Karpas-422 (cell line): ENCODE measurements around the gene TENM4. TPM values are rescaled to one million over a fixed set of nuclear protein-coding genes. Genes with fewer than 3 reads are reported as not detected.

Experiments used
- DNase-seq: peaks from one replicate; pipeline ENCODE4 v3.0.0-alpha.2; 2015
- H2AFZ ChIP-seq: fragments of 200-600 bp; sonication (generic); 2 replicates; pipeline ENCODE4 v1.6.1; 2014; ENCODE audit warnings: antibody characterized with exemption, low read length, mixed read lengths
- H3K27ac ChIP-seq: fragments of 200-600 bp; sonication (generic); 2 replicates; pipeline ENCODE4 v1.5.1; 2014; ENCODE audit warnings: mild to moderate bottlenecking, low read length, moderate library complexity
- H3K27me3 ChIP-seq: fragments of 200-600 bp; sonication (generic); 2 replicates; pipeline ENCODE4 v1.6.1; 2014; ENCODE audit warnings: low read length, mixed read lengths
- H3K36me3 ChIP-seq: fragments of 200-600 bp; sonication (generic); 2 replicates; pipeline ENCODE4 v1.6.1; 2014; ENCODE audit warnings: low read length, mixed read lengths; ENCODE audit not compliant: insufficient read depth
- H3K4me1 ChIP-seq: fragments of 200-600 bp; sonication (generic); 2 replicates; pipeline ENCODE4 v1.6.1; 2014; ENCODE audit warnings: mild to moderate bottlenecking, low read length, mixed read lengths
- H3K4me2 ChIP-seq: fragments of 200-600 bp; sonication (generic); 2 replicates; pipeline ENCODE4 v1.6.1; 2014; ENCODE audit warnings: low read length, low read depth, mild to moderate bottlenecking; ENCODE audit not compliant: poor library complexity, severe bottlenecking
- H3K4me3 ChIP-seq: fragments of 200-600 bp; sonication (generic); 2 replicates; pipeline ENCODE4 v1.5.1; 2014; ENCODE audit warnings: mild to moderate bottlenecking, antibody characterized with exemption, low read length, mixed read lengths
- H3K79me2 ChIP-seq: fragments of 200-600 bp; sonication (generic); 2 replicates; pipeline ENCODE4 v1.6.1; 2014; ENCODE audit warnings: mild to moderate bottlenecking, low read length, mixed read lengths
- H3K9ac ChIP-seq: fragments of 200-600 bp; sonication (generic); 2 replicates; pipeline ENCODE4 v1.6.0; 2014; ENCODE audit warnings: low read length
- H3K9me2 ChIP-seq: fragments of 200-600 bp; sonication (generic), shearing (Covaris generic); replicated peaks from 2 replicates; pipeline ENCODE4 v1.6.0; 2014; ENCODE audit warnings: mild to moderate bottlenecking, low read length, moderate library complexity; ENCODE audit not compliant: insufficient read depth
- H3K9me3 ChIP-seq: fragments of 300-700, 200-600 bp; sonication (generic); 2 replicates; pipeline ENCODE4 v1.6.1; 2014; ENCODE audit warnings: low read length, mixed read lengths
- H4K20me1 ChIP-seq: fragments of 200-600 bp; sonication (generic); 2 replicates; pipeline ENCODE4 v1.6.1; 2014; ENCODE audit warnings: mild to moderate bottlenecking, antibody characterized with exemption, low read length, low read depth; ENCODE audit not compliant: insufficient read depth
- total RNA-seq: library from RNA; depleted of rRNA; stranded (reverse); fragments of >200 nt; shearing (Covaris generic); gene quantifications from 2 replicates; pipeline ENCODE4 v1.2.3, GENCODE V29; 2014; ENCODE audit warnings: low replicate concordance

TENM4 gene
- total RNA-seq, 1 experiment from 2014 or later = not detected

GRCh38 chr11:78806214-78807004, 634.4 kb downstream of the TENM4 start:
- Histone ChIP-seq H3K4me2 (no peak overlapping the region), H2AFZ (no peak overlapping the region)
- no peak for DNase-seq

DNA sequence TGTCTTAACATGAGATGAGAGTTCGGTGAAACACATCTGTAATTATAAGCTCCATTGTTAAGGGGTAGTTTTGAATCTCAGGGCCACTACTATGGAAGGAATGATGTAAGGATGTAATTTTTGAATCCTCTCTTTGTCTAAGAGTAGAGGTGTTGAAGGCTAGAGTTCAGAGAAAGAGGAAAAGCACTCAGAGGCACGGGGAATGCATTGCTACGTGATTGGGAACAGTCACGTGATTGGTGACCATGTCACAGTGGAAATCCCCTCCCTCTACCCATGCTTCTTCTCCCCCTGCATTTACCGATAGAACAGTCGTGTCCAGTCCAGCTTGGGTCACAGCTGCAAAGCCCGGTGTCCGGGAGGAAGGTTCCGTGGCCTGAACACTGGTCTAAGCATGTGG, 635.8 kb downstream of the TENM4 start:
- H3K4me3 ChIP-seq = no peak overlapping the region
- H3K9me3 ChIP-seq = no peaks in the 10 kb centered on the region
- no peaks in the 10 kb centered on the region for H3K9me2 ChIP-seq
- H4K20me1 ChIP-seq = no peaks in the 10 kb centered on the region
- H2AFZ ChIP-seq = no peak overlapping the region
- no peak overlapping the region for H3K9ac ChIP-seq
- H3K4me2 ChIP-seq = no peak overlapping the region
- no peak overlapping the region for H3K27ac ChIP-seq
- no peak for DNase-seq
- H3K79me2 ChIP-seq = no peaks in the 10 kb centered on the region
- peaks cover 3% of the 10 kb centered on the region; the same call in 1 of the 2 replicates for H3K4me1 ChIP-seq
- no peaks in the 10 kb centered on the region for H3K36me3 ChIP-seq
- H3K27me3 ChIP-seq = no peaks in the 10 kb centered on the region

More at GRCh38 chr11:78806214-78807004, 634.4 kb downstream of the TENM4 start:
- Histone ChIP-seq H3K36me3 (no peaks in the 10 kb centered on the region), H3K4me1 (no peaks in the 10 kb centered on the region), H3K27ac (no peak overlapping the region), H3K79me2 (no peaks in the 10 kb centered on the region), H3K27me3 (no peaks in the 10 kb centered on the region), H3K9me2 (no peaks in the 10 kb centered on the region), H3K9me3 (no peaks in the 10 kb centered on the region), H3K9ac (no peak overlapping the region), H4K20me1 (no peaks in the 10 kb centered on the region), H3K4me3 (no peak overlapping the region)

- no peaks in the 10 kb centered on the region for H3K9me3 ChIP-seq
- H3K27me3 ChIP-seq = no peaks in the 10 kb centered on the region
- no peak overlapping the region for H3K4me2 ChIP-seq
- no peak overlapping the region for H3K27ac ChIP-seq
- no peak for DNase-seq
- H3K36me3 ChIP-seq = no peaks in the 10 kb centered on the region
- no peaks in the 10 kb centered on the region for H4K20me1 ChIP-seq
- no peaks in the 10 kb centered on the region for H3K9me2 ChIP-seq
- H3K4me3 ChIP-seq = no peak overlapping the region
- peaks cover 3% of the 10 kb centered on the region; the same call in 1 of the 2 replicates for H3K4me1 ChIP-seq
- H3K9ac ChIP-seq = no peak overlapping the region
- no peak overlapping the region for H2AFZ ChIP-seq
- H3K79me2 ChIP-seq = no peaks in the 10 kb centered on the region
Measured at GRCh38 chr11:78803995-78804394, 636.8 kb downstream of the TENM4 start.

DNA sequence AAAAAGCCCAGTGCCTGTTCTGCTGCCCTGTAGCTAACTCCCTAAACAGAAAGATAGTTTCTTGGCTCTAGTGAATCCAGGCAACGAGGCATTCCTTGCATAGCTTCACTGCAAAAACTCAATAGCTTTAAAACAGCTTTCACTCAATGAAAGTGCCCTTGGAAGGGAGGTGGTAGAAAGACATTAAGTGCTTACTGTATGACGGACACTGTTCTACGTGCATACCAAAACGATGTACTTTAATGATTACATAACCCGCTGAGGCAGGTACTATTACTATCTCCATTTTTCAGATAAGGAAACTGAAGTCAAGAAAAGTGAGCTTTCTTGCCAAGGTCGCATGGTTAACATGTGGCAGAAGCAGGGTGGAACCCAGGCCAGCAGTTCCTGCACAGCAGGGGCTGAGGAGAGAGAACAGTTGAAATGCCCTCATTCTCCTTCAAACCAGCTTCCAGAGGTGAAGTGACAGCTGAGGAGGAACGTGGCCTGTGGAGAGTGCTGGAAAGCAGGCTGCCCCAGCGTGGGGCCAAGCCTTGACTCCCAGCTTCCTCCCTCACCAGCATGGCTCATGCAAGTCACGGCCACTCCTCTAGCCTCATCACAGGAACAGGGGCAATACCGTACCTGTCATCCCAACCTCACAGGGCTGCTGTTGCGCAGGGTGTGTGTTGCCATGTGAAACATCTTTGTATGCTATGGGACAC, 638.6 kb downstream of the TENM4 start:
- Histone ChIP-seq H3K36me3 (no peaks in the 10 kb centered on the region), H3K9ac (no peak overlapping the region)

GRCh38 chr11:78801161-78801884, 639.5 kb downstream of the TENM4 start:
- H3K9me3 ChIP-seq = no peaks in the 10 kb centered on the region
- H2AFZ ChIP-seq = no peak overlapping the region
- H3K4me3 ChIP-seq = no peak overlapping the region
- H3K9ac ChIP-seq = no peak overlapping the region
- H3K27ac ChIP-seq = no peak overlapping the region
- no peak overlapping the region for H3K4me2 ChIP-seq
- H3K79me2 ChIP-seq = no peaks in the 10 kb centered on the region
- peaks cover 3% of the 10 kb centered on the region; the same call in 1 of the 2 replicates for H3K4me1 ChIP-seq
- H3K27me3 ChIP-seq = no peaks in the 10 kb centered on the region
- no peaks in the 10 kb centered on the region for H3K9me2 ChIP-seq
- no peaks in the 10 kb centered on the region for H3K36me3 ChIP-seq
- no peak for DNase-seq
- no peaks in the 10 kb centered on the region for H4K20me1 ChIP-seq

More for the DNA sequence above, 638.6 kb downstream of the TENM4 start:
- H3K4me3 ChIP-seq = no peak overlapping the region
- no peaks in the 10 kb centered on the region for H3K79me2 ChIP-seq
- no peak for DNase-seq
- H2AFZ ChIP-seq = no peak overlapping the region
- no peak overlapping the region for H3K27ac ChIP-seq
- H4K20me1 ChIP-seq = no peaks in the 10 kb centered on the region
- H3K4me1 ChIP-seq = peaks cover 3% of the 10 kb centered on the region; the same call in 1 of the 2 replicates
- H3K9me3 ChIP-seq = no peaks in the 10 kb centered on the region
- no peaks in the 10 kb centered on the region for H3K9me2 ChIP-seq
- no peaks in the 10 kb centered on the region for H3K27me3 ChIP-seq
- H3K4me2 ChIP-seq = no peak overlapping the region

DNA sequence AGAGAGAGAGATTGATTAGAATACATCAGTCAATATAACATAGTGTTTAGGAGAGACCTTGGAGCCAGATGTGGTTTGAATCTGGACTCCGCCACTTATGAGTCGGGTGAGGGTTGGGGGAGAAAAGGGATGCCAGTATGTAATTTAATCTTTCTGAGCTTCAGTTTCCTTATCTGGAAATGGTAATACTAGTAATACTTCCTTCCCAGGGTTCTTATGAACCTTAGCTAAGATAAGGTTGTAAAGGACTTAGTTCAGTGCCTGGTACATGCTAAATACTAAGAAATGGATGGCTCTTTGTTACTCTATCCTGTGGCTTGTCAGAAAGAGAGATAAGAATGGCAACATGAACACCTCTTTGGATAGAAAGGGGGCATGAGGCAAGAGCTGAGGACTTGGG, 640.1 kb downstream of the TENM4 start:
- no peaks in the 10 kb centered on the region for H3K79me2 ChIP-seq
- no peak overlapping the region for H3K4me3 ChIP-seq

GRCh38 chr11:78800096-78800690, 640.6 kb downstream of the TENM4 start:
- H3K27ac ChIP-seq = no peak overlapping the region
- H2AFZ ChIP-seq = no peak overlapping the region
- no peak overlapping the region for H3K9ac ChIP-seq
- H3K4me1 ChIP-seq = peaks cover 3% of the 10 kb centered on the region; the same call in 1 of the 2 replicates
- no peak for DNase-seq
- no peaks in the 10 kb centered on the region for H3K9me2 ChIP-seq
- H3K36me3 ChIP-seq = no peaks in the 10 kb centered on the region
- no peaks in the 10 kb centered on the region for H3K9me3 ChIP-seq
- no peak overlapping the region for H3K4me3 ChIP-seq
- H4K20me1 ChIP-seq = no peaks in the 10 kb centered on the region
- no peaks in the 10 kb centered on the region for H3K79me2 ChIP-seq
- H3K4me2 ChIP-seq = no peak overlapping the region
- no peaks in the 10 kb centered on the region for H3K27me3 ChIP-seq

More for the DNA sequence above, 640.1 kb downstream of the TENM4 start:
- no peaks in the 10 kb centered on the region for H4K20me1 ChIP-seq
- peaks cover 3% of the 10 kb centered on the region; the same call in 1 of the 2 replicates for H3K4me1 ChIP-seq
- no peaks in the 10 kb centered on the region for H3K36me3 ChIP-seq
- H3K27ac ChIP-seq = no peak overlapping the region
- no peak overlapping the region for H2AFZ ChIP-seq
- H3K9me2 ChIP-seq = no peaks in the 10 kb centered on the region
- DNase-seq = no peak
- no peak overlapping the region for H3K9ac ChIP-seq
- H3K27me3 ChIP-seq = no peaks in the 10 kb centered on the region
- H3K9me3 ChIP-seq = no peaks in the 10 kb centered on the region
- no peak overlapping the region for H3K4me2 ChIP-seq
